AG08395 (cell line): ENCODE results near the gene EPHA7.

Experiments used
- DNase-seq: peaks from one replicate; pipeline ENCODE4 v3.0.0; 2012; ENCODE audit warnings: mixed read lengths, low spot score

The EPHA7 gene

DNA sequence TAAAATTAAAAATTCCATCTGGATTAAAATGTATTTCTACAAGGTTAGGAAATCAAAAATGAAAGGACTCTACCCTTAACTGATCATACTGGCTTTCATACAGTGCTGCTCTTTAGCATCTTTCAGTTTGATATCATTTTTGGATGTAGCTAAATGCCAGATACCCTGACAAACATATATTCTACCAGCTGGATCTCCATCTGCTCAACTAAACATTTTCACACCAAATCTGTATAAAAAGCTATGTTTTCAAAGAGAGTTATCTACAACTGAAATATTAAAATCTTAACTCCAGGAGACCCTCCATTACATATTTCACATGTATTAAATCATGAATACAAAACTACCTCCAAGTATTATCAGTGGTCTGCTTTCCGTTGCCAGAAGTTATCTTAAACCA lies 95.7 kb downstream of the EPHA7 start:
- DNase-seq, result no peak

DNA sequence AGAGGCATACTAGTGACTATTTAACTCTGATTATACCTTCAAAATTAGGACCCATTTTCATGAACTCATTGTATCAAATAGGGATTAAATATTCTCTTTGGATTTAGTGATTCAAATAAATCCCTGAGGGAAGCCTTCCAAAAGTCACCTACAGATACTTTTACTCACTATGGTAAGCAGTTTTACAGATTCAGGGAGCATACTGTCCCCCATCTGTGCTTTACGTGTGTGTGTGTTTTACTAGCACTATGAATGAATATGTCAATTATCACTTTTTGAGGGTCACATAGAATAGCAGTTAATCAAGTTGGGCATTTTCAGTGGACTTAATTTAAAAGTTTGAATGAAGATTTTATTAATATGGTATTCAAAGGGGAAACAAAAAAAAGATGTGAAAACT lies 96.7 kb downstream of the EPHA7 start:
- no peak for DNase-seq

DNA sequence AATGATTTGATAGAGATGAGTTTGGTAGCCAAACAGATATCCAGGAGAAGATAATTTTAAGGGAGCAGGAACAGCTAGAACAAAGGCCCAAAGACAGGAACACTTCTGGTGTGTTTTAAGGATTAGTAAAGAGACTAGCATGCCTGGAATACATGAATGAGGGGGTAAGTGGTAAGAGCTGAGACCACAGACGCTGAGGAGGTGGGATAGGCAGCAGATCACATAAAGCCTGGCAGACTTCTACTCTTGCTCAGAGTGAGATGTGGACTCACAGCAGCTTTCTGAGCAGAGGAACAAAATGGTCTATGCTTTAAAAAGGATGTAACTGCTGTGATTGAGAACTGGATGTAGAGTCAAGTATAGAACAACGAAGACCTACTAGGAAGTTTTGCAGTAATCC lies 100.1 kb downstream of the EPHA7 start:
- no peak for DNase-seq

DNA sequence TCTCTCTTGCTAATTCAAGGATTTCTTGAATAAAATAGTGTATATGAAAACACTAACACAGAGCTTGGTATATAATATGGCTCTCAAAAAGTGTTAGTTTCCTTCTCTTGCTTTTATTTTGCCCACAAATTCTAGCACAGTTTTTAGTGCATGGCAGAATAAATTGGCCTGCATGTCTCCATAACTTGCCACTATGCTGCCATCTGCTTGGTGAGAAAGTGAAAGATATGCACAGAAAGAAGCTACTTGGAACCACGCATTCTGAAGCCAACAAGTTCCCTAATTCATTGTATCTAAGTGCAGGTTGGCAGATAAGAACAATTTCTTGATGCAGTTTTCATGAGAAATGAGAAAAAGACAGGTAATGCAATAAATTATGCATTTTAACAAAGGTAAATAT lies 101.2 kb downstream of the EPHA7 start:
- DNase-seq, result no peak

GRCh38 chr6:93317592-93317991 lies 101.8 kb downstream of the EPHA7 start:
- no peak for DNase-seq

GRCh38 chr6:93307505-93308409 lies 111.6 kb downstream of the EPHA7 start:
- DNase-seq, result no peak

GRCh38 chr6:93305088-93305487 lies 114.3 kb downstream of the EPHA7 start:
- DNase-seq, result no peak

DNA sequence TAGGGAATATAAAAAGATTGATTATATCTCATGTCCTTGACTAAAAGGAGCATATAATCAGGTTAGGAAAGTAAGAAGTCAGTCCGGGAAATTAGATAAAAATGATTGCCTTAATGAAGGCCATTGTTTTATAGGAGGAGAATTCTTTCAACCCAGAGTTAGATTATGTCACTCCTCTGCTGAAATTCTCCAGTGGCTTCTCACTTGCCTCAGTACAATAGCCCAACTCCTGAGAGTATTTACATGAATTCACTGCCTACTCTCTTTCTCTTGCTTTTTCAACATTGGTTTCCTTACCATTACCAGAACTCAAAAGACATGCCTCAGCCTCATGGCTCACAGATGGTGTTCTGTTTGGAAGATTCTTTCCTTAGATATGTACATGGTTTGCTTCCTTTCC lies 114.9 kb downstream of the EPHA7 start:
- no peak for DNase-seq

DNA sequence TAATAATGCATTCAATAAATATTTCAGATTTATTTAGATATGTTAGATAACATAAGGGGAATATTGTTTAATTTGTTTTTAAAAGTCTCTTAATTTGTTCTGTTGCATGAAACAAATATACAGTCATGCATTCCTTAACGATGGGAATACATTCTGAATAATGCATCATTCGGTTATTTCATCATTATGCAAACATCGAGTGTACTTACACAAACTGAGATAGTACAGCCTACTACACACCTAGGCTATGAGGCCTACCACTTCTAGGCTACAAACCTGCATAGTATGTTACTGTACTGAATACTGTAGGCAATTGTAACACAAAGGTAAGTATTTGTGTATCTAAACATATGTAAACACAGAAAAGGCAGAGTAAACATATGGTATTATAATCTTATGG lies 118.7 kb downstream of the EPHA7 start:
- DNase-seq, result no peak

DNA sequence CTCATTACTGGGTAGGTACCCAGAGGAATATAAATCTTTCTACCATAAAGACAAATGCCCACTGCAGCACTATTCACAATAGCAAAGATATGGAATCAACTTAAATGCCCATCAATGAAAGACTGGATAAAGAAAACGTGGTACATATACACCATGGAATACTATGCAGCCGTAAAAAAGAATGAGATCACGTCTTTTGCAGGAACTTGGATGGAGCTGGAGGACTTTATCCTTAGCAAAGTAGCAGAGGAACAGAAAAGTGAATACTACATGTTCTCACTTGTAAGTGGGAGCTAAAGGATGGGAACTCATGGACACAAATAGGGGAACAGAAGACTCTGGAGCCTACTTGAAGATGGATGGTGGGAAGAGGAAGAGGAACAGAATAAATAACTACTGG lies 119.7 kb downstream of the EPHA7 start:
- no peak for DNase-seq

GRCh38 chr6:93295631-93296030 lies 123.7 kb downstream of the EPHA7 start:
- DNase-seq, result no peak

DNA sequence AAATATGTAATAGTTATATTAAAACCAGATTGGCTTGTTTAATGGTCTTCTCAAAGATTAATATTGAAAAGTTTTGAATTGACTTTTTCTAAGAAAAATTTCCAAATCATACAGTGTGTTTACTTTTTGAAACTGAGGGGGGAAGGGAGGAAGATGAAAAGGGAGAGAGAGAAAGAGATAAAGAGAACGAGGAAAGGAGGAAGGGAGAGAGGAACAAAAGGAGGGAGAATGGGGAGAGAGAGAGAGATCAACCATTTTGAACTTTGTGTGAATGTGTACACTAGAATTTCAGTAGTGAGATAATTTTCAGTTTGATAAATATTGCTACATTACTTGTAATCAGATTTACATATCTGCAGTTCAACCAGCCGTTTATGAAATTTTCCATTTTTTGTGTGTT lies 124.5 kb downstream of the EPHA7 start:
- no peak for DNase-seq

GRCh38 chr6:93293872-93294271 lies 125.5 kb downstream of the EPHA7 start:
- DNase-seq, result no peak

DNA sequence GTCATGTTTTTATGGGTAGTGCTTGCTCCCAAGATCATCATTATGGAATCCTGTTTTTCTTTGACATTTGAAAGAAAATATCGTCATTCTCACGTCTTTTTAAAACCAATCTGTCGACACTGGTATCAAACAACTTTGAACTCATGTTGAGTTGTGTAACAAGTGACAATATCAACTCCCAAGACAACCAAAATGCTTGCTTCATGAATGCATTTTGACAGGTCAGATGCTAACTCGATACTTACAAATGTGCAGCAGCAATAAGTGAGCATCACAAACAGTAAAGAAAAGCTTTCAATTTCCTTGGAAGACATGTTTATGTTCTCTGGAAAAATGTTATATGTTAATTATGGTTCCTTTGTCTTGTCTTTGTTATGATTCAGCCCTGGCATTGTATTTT lies 125.9 kb downstream of the EPHA7 start:
- DNase-seq, result no peak

DNA sequence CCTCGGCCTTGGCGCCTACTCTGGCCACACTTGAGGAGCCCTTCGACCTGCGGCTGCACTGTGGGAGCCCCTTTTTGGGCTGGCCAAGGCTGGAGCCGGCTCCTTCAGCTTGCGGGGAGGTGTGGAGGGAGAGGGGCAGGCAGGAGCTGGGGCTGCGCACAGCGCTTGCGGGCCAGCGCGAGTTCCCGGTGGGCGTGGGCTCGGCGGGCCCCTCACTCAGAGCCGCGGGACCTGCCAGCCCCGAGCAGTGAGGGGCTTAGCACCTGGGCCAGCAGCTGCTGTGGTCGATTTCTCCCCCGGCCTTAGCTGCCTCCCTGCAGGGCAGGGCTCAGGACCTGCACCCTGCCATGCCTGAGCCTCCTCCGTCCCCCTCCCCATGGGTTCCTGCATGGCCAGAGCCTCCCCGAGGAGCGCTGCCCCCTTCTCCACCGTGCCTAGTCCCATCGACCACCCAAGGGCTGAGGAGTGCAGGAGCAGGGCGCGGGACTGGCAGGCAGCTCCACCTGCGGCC lies 136.8 kb downstream of the EPHA7 start:
- no peak for DNase-seq

- no peak for DNase-seq
Measured at GRCh38 chr6:93278241-93278640, 141.1 kb downstream of the EPHA7 start.

DNA sequence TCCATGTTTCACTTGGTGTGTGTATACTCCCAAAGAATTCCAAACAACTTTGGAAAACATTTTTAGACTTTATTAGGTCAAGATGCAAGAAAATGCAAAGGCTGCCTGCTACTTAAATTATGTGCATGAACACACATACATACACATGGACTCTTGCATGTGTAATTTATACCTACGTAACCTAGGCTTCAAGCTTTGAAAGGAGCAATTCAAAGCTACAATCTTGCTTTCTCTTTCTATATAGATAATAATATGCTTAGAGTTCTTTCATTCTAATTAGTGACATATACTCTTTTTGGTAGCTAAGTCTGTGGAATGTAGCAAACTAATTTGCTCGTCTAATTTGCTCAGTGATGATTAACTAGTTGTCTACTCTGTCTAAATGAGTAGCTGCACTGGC lies 146.5 kb downstream of the EPHA7 start:
- no peak for DNase-seq

- DNase-seq, result no peak
Measured at GRCh38 chr6:93272211-93272610, 147.1 kb downstream of the EPHA7 start.

GRCh38 chr6:93266116-93266817 lies 153.1 kb downstream of the EPHA7 start:
- no peak for DNase-seq

DNA sequence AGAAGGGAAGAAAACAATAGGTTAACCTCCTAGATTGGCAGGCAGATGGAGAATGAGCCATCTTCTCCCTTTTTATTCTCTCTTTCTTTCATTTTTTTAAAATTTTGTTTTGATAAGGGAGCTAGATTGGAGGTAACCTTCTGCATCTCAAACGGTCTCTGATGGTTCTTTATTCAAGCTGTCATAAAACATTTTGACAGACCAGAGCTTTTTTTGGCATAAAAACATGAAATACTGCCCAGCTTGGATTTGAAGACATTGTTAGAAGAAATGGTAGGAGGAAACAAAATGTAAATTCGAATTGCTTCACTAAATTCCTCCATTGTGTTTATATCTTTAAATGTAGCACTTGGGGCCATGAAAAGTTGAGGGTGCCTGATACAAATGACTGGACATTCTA lies 158.5 kb downstream of the EPHA7 start:
- DNase-seq, result no peak

DNA sequence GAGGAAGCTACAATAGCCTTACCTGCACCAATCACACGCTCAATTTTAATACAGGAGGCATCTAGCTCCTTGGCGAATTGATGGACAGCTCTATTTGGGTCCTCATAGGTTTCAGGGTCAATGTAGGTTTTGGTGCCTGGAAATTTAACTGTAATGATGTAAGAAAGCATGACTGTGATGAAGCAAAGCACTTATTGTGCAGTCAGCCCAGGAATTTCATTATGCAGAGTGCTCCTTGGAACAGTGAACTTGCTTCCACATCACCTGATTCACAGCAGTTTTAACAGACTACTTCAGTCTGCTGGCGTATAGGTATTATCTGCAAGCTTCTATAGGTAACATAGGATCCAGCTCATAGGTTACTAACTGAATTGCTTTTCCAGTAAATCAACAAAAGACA lies 160.0 kb downstream of the EPHA7 start:
- DNase-seq, result no peak

- no peak for DNase-seq
Measured at GRCh38 chr6:93252930-93253329, 166.4 kb downstream of the EPHA7 start.

DNA sequence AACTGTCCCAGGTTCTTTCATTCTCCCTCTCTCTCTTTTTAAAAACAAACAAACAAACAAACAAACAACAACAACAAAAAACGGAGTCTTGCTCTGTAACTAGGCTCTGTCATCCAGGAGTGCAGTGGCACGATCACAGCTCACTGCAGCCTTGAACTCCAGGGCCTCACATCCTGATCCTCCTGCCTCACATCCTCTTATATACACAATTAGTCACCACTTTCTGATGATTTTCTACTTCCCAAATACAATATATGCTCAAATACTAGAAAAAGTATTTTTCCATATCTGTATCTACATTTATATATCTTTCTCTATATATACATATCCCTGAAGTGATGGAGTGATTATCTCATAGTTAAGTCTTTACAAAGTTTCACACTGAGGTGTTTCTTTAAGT lies 170.7 kb downstream of the EPHA7 start:
- no peak for DNase-seq
